GM12878 (cell line): ENCODE data around the gene PBRM1. TPM values are rescaled to one million over a fixed set of nuclear protein-coding genes. Genes with fewer than 3 reads are reported as not detected.

Experiments
- BCL3 ChIP-seq: IDR thresholded peaks from 2 replicates; pipeline ENCODE4 v1.6.1; 2011; ENCODE audit warnings: borderline replicate concordance, low read depth, mild to moderate bottlenecking, moderate library complexity, low read length; ENCODE audit not compliant: insufficient read depth, poor library complexity, severe bottlenecking
- CUX1 ChIP-seq: IDR thresholded peaks from 2 replicates; pipeline ENCODE4 v1.6.1; 2012; ENCODE audit warnings: improper control_type of control experiment, low read depth, low read length; ENCODE audit not compliant: insufficient replicate concordance
- KLF5 ChIP-seq: fragments of 450-650 bp; IDR thresholded peaks from 2 replicates; pipeline ENCODE4 v1.6.1; 2014; ENCODE audit warnings: mild to moderate bottlenecking; ENCODE audit not compliant: partially characterized antibody
- MTA2 ChIP-seq: fragments of 450-650 bp; IDR thresholded peaks from 2 replicates; pipeline ENCODE4 v1.6.1; 2016; ENCODE audit warnings: low read depth, mild to moderate bottlenecking, moderate library complexity
- MTA3 ChIP-seq: IDR thresholded peaks from 2 replicates; pipeline ENCODE4 v1.6.1; 2012; ENCODE audit warnings: low read length, inconsistent platforms, borderline replicate concordance
- NR2F1 ChIP-seq: fragments of 450-650 bp; conservative IDR thresholded peaks from 2 replicates; pipeline ENCODE4 v1.6.1; 2017; ENCODE audit warnings: mild to moderate bottlenecking
- POLR2A ChIP-seq: IDR thresholded peaks from 2 replicates; pipeline ENCODE4 v1.6.1; 2011; ENCODE audit warnings: low read depth, mild to moderate bottlenecking, low read length
- POLR2AphosphoS2 ChIP-seq: IDR thresholded peaks from 2 replicates; pipeline ENCODE4 v1.6.1; 2011; ENCODE audit warnings: low read depth, mild to moderate bottlenecking, low read length, improper control_type of control experiment, moderate library complexity
- SPI1 ChIP-seq: IDR thresholded peaks from 2 replicates; pipeline ENCODE4 v1.6.1; 2011; ENCODE audit warnings: low read depth, mild to moderate bottlenecking, low read length, moderate library complexity, borderline replicate concordance; ENCODE audit not compliant: insufficient read depth
- ZBTB11 ChIP-seq: fragments of 450-650 bp; formaldehyde crosslinking; IDR thresholded peaks from 2 replicates; pipeline ENCODE4 v1.5.0; 2022; ENCODE audit warnings: mild to moderate bottlenecking, missing genetic modification characterization
- ZNF217 ChIP-seq: fragments of 450-650 bp; IDR thresholded peaks from 2 replicates; pipeline ENCODE4 v1.6.1; 2017; ENCODE audit warnings: antibody characterized with exemption, mild to moderate bottlenecking
- ZNF274 ChIP-seq: IDR thresholded peaks from one replicate; pipeline ENCODE4 v1.8.0; 2011; ENCODE audit not compliant: insufficient read length, insufficient read depth
- ZSCAN29 ChIP-seq: fragments of 450-650 bp; IDR thresholded peaks from 2 replicates; pipeline ENCODE4 v1.6.1; 2017; ENCODE audit warnings: mild to moderate bottlenecking, moderate library complexity
- polyA plus RNA-seq, 11 experiments: library from polyadenylated mRNA; depleted of rRNA in 4 of 11; unstranded in 6 of 11; stranded (reverse) in 5 of 11; fragments of >200 nt; fragmentation: Nextera tagmentation in 4 of 11; fragmentation: Illumina TruSeq in 1 of 11; extraction: Ambion mirVana in 4 of 11; extraction: Trizol in 1 of 11; gene quantifications; 1 replicate in 1 of 11; 2 replicates in 10 of 11; pipeline versions ENCODE4 v1.2.1 to v1.2.3, GENCODE V29; 2011 to 2016; ENCODE audit warnings: inconsistent platforms in 2 of 11, missing spikeins in 2 of 11, low read depth in 1 of 11
- total RNA-seq, 4 experiments: library from RNA; depleted of rRNA in 3 of 4; stranded (reverse); fragments of >200 nt in 3 of 4; fragmentation: Illumina TruSeq in 1 of 4; extraction: Trizol in 1 of 4; gene quantifications; 2 replicates each; pipeline versions ENCODE4 v1.2.1 to v1.2.3, GENCODE V29; 2013 to 2021
- TF ChIP-seq, protein P1 (sequence below): IDR thresholded peaks from 2 replicates; pipeline ENCODE4 v1.6.1; 2012; ENCODE audit warnings: low read depth, low read length, improper control_type of control experiment
- TF ChIP-seq, protein P2 (sequence below): fragments of 450-650 bp; IDR thresholded peaks from 2 replicates; pipeline ENCODE4 v1.6.1; 2017; ENCODE audit warnings: mild to moderate bottlenecking, low read depth, inconsistent platforms; ENCODE audit not compliant: poor library complexity, severe bottlenecking

PBRM1 gene
- total and polyA plus RNA-seq, 10 of the 15 experiments (the other 5 are each of a cell fraction or from before 2014, with no cell fraction given), result 8.9 to 88.9 (median 39.3) TPM

- TF ChIP-seq CUX1, result no peak
- TF ChIP-seq, protein P1, sequence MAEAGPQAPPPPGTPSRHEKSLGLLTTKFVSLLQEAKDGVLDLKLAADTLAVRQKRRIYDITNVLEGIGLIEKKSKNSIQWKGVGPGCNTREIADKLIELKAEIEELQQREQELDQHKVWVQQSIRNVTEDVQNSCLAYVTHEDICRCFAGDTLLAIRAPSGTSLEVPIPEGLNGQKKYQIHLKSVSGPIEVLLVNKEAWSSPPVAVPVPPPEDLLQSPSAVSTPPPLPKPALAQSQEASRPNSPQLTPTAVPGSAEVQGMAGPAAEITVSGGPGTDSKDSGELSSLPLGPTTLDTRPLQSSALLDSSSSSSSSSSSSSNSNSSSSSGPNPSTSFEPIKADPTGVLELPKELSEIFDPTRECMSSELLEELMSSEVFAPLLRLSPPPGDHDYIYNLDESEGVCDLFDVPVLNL, result no peak
- peak; percentile 56; the same call in 1 of the 2 replicates for TF ChIP-seq MTA3
- TF ChIP-seq ZNF217, result 0 out of 2 replicates have a peak, but pooled peaks have one; percentile 13
- TF ChIP-seq NR2F1, result no peak
- no peak for TF ChIP-seq ZBTB11 (CRISPR knock-in tag)
- TF ChIP-seq ZNF274, result no peak
- TF ChIP-seq MTA2, result no peak
- TF ChIP-seq SPI1, result peak; percentile 61; the same call in 1 of the 2 replicates
- TF ChIP-seq ZSCAN29, result no peak
- peak; percentile 11 for TF ChIP-seq BCL3
- 0 out of 2 replicates have a peak, but pooled peaks have one; percentile 31 for TF ChIP-seq POLR2A
- TF ChIP-seq KLF5, result no peak
- TF ChIP-seq, protein P2, sequence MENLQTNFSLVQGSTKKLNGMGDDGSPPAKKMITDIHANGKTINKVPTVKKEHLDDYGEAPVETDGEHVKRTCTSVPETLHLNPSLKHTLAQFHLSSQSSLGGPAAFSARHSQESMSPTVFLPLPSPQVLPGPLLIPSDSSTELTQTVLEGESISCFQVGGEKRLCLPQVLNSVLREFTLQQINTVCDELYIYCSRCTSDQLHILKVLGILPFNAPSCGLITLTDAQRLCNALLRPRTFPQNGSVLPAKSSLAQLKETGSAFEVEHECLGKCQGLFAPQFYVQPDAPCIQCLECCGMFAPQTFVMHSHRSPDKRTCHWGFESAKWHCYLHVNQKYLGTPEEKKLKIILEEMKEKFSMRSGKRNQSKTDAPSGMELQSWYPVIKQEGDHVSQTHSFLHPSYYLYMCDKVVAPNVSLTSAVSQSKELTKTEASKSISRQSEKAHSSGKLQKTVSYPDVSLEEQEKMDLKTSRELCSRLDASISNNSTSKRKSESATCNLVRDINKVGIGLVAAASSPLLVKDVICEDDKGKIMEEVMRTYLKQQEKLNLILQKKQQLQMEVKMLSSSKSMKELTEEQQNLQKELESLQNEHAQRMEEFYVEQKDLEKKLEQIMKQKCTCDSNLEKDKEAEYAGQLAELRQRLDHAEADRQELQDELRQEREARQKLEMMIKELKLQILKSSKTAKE, result no peak
- TF ChIP-seq POLR2AphosphoS2, result 0 out of 2 replicates have a peak, but pooled peaks have one; percentile 66
Measured at GRCh38 chr3:52696830-52697631, 11.3 kb upstream of the PBRM1 start (continued).
